ENCODE results near the gene IRAK2.

IRAK2 gene

DNA sequence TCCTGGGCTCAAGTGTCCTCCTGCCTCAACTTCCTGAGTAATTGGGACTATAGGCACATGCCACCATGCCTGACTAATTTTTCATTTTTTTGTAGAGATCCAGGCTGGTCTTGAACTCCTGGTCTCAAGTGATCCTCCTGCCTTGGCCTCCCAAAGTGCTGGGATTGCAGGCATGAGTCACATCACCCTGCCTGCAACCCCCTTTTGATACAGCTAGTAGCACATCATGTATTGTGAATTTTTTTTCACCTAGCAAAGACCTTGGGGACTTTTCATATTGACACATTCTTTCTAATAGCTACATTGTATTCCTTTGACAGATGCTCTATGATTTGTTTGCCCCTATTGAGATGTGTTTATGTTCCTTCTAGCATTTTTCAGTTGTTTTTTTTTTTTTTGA is 14.2 kb downstream of the IRAK2 start:
- no peak overlapping the region for H3K27ac ChIP-seq
- TF ChIP-seq, protein P1, sequence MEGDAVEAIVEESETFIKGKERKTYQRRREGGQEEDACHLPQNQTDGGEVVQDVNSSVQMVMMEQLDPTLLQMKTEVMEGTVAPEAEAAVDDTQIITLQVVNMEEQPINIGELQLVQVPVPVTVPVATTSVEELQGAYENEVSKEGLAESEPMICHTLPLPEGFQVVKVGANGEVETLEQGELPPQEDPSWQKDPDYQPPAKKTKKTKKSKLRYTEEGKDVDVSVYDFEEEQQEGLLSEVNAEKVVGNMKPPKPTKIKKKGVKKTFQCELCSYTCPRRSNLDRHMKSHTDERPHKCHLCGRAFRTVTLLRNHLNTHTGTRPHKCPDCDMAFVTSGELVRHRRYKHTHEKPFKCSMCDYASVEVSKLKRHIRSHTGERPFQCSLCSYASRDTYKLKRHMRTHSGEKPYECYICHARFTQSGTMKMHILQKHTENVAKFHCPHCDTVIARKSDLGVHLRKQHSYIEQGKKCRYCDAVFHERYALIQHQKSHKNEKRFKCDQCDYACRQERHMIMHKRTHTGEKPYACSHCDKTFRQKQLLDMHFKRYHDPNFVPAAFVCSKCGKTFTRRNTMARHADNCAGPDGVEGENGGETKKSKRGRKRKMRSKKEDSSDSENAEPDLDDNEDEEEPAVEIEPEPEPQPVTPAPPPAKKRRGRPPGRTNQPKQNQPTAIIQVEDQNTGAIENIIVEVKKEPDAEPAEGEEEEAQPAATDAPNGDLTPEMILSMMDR (conservative IDR thresholded peaks at IDR 0.05) = no peak
- no peak for TF ChIP-seq ZFX (IDR thresholded peaks at IDR 0.05)

DNA sequence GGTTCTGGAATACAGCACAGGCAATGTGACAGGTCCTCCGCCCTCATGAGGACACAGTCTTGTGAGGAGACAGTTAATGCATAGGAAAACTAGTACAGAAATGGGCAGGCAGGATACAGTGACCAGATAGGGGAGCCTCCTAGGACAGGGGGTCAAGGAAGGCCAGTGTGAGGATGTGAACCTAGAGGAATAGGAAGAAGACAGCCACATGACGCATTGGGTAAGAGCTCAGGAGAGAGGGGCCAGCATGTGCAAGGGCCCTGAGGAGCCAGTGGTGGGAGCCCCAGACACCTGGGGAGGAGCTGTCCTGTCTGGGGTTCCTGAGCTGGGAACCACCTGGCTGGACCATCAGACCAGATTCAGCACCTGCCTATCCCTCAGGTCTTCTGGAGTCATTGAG is 15.6 kb downstream of the IRAK2 start:
- no peak overlapping the region for H3K27ac ChIP-seq
- TF ChIP-seq, protein P1 (conservative IDR thresholded peaks at IDR 0.05) = no peak
- TF ChIP-seq ZFX (IDR thresholded peaks at IDR 0.05) = no peak

DNA sequence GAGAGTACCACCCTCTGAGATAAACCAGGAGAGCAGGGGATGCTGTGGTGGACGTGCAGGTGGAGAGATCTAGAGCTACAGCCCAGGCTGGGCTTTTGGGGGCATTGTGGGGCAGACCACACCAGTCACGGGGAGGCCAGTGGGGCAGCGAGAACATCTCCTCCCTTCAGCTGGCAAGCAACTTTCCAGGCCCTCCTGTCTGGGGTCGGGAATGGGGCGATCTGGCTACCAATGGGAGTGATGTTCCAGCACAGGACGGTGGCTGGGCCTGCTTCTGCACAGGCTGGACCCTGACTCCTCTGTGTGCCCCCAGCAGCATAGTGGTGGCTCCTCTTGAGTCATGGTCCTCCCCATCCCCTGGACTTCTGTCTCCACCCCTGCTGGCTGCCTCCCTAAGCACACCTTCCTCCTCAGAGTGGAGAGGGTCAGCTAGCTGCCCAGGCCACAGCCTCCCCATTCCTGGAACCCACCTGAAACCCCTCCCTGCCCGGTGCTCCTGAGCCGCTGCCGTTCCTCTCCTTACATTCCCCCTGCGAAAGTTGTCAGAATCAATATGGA is 16.1 kb downstream of the IRAK2 start:
- H3K27ac ChIP-seq = no peak overlapping the region

DNA sequence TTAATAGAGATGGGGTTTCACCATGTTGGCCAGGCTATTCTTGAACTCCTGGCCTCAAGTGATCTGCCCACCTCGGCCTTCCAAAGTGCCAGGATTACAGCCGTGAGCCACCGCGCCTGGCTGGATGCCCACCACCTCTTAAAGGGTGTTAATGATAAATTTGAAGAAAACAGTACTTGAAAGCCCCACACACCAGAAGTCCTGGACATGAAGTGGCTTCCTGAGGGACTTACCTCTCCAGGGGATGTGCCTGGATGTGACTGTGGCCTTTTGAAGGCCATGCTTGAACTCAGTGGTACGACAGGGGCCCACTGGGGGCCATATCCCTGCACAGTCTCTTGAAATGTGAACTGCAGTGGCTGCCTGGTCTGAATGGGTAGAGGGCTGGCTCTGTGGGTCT is 18.2 kb downstream of the IRAK2 start:
- TF ChIP-seq, protein P1 (conservative IDR thresholded peaks at IDR 0.05) = no peak
- no peak for TF ChIP-seq ZFX (IDR thresholded peaks at IDR 0.05)
- no peak overlapping the region for H3K27ac ChIP-seq

More for the DNA sequence above, 16.1 kb downstream of the IRAK2 start:
- no peak for TF ChIP-seq ZFX (IDR thresholded peaks at IDR 0.05)
- TF ChIP-seq, protein P1 (conservative IDR thresholded peaks at IDR 0.05) = no peak

DNA sequence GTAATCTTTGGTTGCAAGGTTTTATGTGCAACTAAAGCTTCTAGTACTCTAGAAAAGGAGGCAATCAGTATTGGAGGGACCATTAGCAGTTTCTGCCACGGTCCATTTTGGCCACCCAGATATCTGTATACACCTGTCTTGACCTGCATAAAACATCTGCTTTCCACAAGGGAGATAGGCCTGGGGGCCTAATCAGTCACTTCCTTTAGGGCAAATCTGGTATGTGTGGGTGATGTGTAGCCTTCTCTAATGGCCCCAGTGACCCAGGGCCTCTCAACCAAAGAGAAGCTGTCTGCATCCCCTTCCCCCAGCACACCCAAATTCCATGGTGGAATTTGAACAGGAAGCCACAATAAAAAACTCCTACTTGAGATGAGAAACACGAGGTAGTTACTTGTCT is 19.5 kb downstream of the IRAK2 start:
- no peak for TF ChIP-seq ZFX (IDR thresholded peaks at IDR 0.05)
- TF ChIP-seq, protein P1 (conservative IDR thresholded peaks at IDR 0.05) = no peak
- no peak overlapping the region for H3K27ac ChIP-seq

DNA sequence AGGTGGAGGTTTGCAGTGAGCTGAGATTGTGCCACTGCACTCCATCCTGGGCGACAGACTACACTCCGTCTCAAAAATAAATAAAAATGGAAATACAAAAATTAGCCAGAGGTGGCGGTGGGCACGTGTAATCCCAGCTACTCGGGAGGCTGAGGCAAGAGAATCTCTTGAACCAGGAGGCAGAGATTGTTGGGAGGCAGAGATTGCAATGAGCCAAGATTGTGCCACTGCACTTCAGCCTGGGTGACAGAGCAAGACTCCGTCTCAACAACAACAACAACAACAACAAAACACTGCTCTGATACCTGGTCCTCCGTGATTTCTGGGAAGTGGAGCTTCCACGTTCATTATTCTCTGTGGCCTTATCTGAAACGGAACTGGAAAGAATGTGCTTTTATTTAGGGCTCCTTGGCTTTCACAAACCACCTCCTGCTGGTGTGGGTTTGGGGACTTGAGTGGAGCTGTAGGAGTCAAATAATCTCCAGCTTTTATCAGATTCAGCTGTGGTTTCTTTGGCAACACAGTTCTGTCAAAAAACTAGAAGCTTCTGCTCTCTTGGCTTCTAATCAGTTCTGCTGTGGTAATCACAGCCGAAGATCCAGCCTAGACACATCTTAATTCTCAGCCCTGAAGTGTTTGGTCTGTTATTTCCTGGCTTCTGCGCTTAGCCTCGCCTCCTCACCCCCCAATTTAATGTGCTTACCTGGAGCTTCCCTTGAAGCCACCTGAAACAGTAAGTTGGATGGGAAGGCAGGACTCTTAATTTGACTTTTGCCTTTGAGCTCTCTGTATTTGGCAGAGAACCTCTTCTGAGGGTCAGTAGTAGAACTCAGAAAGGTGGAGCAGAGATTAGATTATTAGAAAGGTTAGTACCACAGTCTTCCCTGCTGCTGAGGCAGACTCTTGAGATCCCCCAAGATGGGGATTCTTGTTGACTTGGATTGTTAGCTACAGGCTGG is 21.4 kb downstream of the IRAK2 start:
- no peak overlapping the region for H3K27ac ChIP-seq
- no peak for TF ChIP-seq ZFX (IDR thresholded peaks at IDR 0.05)
- TF ChIP-seq, protein P1 (conservative IDR thresholded peaks at IDR 0.05) = no peak

DNA sequence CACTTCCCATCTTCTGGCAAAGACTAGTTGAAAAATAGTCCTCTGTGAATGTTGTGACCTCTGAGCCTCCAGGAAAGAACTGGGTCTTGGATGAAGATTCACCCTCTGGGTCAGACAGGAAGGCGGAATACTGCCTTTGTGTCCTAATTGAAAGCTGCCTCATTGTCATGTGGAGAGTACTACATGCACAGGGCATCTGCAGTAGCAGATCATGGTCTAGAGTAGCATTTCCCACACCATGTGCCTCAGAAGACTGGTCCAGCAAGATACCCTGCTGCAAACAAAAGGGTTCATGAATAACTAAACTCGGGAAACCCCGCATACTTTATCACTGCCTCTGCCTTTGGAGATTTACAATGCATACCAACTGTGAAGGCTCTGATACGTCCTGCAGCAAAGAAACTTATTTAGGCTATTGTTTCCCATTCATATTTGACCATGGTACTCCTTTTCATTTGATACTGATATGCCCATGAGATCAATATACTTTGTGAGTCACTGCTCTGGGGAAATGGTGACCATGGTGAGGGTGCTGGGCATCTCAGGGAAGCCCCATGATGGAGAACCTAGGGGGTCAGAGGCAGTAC is 22.7 kb downstream of the IRAK2 start:
- H3K27ac ChIP-seq = no peak overlapping the region
- TF ChIP-seq, protein P1 (conservative IDR thresholded peaks at IDR 0.05) = no peak
- TF ChIP-seq ZFX (IDR thresholded peaks at IDR 0.05) = no peak
